GM03348 (cell line): ENCODE results near the gene CNDP1.
"Not testable (repeated sequence)": the region's sequence is repeated elsewhere in the genome, so short reads cannot be mapped to it uniquely, and the experiment has no call there.

ENCODE experiments used
- DNase-seq: peaks from one replicate; pipeline ENCODE4 v3.0.0; 2012; ENCODE audit warnings: low spot score

CNDP1 gene, protein sequence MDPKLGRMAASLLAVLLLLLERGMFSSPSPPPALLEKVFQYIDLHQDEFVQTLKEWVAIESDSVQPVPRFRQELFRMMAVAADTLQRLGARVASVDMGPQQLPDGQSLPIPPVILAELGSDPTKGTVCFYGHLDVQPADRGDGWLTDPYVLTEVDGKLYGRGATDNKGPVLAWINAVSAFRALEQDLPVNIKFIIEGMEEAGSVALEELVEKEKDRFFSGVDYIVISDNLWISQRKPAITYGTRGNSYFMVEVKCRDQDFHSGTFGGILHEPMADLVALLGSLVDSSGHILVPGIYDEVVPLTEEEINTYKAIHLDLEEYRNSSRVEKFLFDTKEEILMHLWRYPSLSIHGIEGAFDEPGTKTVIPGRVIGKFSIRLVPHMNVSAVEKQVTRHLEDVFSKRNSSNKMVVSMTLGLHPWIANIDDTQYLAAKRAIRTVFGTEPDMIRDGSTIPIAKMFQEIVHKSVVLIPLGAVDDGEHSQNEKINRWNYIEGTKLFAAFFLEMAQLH

DNA sequence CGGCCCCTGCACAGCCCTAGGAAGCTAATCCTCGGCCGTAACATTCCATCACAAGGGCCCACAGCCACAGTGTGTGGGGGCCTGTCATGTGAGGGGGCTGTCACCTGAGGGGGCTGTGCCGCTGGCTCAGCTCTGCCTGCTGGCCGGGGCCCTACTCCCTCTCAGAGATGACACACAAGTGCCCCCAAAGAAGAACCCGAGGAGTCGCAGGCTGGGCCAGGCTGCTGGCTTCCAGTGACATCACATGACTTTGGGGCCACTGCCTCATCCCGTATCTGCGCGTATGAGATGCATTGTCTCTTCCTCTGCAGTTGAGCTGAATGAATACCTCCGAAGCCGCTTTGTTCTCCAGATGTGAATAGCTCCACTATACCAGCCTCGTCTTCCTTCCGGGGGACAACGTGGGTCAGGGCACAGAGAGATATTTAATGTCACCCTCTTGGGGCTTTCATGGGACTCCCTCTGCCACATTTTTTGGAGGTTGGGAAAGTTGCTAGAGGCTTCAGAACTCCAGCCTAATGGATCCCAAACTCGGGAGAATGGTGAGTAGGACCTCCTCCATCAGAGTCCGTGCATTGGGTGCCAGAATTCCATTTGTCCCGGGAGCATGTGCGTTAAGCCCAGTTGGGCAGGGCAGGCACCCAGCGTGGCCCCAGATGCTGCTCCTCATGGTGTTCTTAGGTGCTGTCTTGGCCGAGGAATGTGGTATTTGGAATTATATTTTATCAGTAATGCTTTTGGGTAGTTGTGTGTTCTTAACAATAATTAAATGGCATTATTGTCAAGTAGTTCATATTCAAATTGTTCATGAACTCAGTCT is at the start of gene CNDP1:
Gene CNDP1 (plus strand): TSS at position 351 of the 820 bp plus-strand sequence. CDS start 168 bp downstream, at position 519.
- DNase-seq, result no peak

DNA sequence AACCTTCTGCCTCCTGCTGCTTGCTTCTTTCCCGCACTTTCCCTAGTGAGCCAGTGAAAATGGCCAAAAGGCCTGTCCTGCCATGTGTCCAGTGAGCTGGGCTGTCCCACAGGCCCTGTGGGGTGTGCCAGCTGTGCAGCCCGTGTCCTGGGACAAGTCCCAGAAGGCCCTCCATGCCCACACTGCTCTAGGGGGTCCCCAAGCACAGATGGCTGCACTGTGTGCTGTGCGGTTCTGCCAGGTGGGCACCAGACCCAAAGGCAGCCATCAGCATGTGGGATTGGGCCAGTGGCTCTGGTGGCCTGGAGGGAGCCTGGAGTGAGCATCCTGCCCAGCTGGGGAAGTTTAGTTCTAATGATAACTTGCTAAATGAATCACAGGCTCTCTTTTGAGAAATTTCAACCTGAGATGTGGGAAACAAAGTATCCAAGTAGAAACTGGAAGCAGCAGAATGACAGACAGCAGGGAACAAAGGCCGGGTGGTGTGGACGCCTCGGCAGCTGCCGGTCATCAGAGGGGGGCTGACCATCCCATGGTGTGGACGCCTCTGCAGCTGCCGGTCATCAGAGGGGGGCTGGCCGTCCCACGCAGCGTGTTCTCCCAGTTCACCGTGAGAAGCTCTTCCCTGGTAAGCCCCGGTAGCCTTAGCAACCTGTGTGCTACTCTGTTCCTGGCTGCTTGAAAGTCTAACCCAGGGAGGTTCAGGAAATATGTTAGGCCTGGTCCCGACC is 48.0 kb upstream of the CNDP1 start:
- no peak for DNase-seq

DNA sequence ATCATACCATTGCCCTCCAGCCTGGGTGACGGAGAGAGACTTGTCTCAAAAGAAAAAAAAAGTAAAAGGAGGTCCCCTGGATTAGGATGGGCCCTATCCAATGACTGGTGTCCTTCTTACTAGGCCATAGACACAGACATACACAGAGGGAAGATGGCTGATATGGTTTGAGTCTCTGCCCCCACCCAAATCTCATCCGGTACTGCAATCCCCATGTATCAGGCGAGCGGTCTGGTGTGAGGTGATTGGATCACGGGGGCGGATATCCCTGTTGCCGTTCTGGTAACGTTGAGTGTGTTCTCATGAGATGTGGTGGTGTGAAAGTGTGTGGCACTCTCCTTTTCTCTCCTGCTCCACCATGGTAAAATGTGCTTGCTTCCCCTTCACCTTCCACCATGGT is 45.9 kb upstream of the CNDP1 start:
- no peak for DNase-seq

DNA sequence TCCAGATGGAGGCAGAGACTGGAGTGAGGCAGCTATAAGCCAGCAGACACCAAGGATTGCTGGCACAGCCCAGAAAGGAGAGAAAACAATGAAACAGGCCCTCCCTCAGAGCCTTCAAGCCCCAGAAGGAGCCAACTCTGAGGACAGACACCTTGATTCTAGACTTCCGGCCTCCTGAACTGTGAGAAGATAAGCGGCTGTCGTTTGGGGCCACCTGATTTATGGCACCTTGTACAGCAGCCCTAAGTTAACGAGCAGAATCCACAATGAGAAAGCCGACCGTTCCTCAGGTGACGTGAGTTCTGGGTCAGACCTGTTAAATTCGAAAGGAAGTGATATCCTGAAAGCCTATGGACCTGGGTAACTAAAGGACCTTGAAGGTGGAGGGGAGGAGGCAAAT is 45.4 kb upstream of the CNDP1 start:
- DNase-seq, result no peak

DNA sequence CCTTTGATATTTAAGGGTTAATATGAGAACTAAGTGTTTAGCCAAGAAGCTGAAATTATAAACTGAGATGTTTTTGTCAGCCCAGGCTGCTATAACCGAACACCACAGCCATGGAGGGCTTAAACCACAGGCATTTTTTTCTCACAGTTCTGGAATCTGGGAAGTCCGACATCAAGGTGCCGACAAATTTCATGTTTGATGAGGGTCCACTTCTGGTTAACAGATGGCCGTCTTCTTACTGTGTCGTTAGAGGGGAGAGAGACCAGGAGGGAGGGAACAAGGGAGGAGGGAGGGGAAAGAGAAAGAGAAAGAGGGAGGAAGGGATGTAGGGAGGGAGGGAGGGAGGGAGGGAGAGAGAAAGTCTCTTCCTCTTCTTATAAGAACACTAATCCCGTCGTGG is 44.6 kb upstream of the CNDP1 start:
- DNase-seq, result peak; percentile 49

DNA sequence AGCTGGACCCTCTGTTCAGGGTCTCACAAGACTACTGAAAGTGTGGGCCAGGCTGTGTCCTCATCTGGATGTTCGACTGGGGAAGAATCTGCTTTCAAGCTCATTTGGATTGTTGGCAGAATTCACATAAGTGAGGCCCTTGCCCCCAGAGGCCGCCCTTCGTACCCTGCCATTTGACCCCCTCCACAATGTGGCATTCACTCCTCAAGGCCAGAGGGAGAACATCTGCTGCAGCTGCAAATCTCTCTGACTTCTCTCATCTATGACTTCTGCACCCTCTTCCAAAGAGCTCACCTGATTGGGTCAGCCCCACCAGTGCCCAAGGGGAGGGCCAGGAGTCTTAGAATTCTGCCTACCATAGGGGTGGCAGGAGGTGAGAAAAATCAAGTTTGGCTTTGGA is 42.0 kb upstream of the CNDP1 start:
- no peak for DNase-seq

DNA sequence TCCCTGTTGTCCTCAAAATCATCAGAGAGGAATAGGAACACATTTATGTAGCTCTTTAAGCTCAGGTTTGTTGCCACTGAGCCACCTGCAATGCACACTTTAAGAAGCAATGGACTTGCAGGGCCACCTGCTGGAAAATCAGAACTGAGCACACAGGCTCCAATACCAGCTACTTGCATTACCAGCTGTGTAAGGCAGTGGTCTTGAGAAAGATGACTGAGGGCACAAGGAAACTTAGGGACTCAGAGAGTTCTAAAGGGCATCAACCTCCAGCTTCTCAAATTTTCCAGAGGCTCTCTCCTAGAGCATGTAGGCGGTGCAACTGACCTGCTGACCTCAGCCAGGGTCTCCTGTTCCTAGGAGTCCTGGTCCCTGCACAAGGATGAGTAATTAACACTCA is 40.6 kb upstream of the CNDP1 start:
- no peak for DNase-seq

DNA sequence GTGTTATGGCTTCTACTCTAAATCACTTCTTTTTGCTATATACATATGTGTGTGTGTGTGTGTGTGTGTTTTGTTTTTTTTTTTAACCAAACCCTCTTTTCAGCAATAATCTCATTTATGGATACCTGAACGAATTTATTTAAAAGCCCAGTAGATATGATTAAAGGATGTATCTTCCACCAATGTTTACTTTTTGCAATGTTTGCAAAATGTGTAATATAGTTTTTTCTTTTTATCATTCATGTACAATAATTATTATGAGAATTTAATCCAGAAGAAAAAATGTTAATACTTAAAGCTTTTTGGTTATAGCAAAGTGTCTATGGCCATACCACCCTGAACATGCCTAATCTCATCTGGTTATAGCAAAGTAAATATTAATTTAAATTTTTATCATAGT is 39.8 kb upstream of the CNDP1 start:
- no peak for DNase-seq

DNA sequence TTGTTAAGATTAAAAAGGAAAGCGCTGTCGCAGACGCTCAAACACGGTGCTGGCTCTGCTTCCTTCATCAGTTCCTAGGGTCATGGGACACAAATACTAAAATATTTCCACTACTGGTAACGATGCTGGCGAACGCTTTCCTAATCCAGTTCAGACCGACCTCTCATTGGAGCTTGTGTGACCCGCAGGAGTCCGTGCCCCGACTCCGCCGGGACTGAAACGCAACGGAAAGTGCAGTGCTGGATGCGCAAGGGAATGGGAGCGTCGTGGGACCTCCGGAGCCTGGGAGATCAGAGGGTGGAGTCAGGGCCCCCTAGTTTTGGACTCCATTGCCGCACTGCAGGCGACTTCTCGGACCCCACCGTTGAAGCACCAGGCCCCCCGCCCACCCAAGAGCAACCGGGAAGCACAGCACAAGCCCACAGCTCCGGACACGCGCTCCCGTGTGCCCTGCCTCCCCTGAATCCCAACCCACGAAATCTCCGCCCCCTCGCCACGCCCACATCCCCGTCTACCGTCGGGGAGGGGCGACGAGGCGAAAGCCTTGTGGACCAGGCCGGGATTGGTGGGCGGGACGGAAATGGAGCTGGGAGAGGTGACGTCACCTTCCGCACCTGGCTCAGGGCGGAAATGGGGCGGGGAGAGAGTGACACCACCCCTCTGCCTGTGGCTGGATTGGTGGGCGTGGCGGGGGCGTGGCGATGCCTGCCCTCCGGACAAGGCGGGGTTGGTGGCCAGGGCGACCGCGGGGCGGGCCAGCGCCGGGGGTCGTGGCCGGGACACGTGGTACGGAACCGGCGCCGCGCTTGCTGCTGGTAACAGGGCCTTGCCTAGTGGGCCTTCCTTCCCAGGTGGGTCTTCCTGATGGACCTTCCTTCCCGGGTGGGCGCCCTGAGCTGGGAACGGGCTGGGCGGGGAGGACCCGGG is 38.5 kb upstream of the CNDP1 start, which contains the start of gene CNDP2:
Gene CNDP2 (plus strand): TSS at position 783 of the 927 bp plus-strand sequence. CDS start 3,611 bp downstream, outside the sequence.
- DNase-seq, result peak; percentile 99

DNA sequence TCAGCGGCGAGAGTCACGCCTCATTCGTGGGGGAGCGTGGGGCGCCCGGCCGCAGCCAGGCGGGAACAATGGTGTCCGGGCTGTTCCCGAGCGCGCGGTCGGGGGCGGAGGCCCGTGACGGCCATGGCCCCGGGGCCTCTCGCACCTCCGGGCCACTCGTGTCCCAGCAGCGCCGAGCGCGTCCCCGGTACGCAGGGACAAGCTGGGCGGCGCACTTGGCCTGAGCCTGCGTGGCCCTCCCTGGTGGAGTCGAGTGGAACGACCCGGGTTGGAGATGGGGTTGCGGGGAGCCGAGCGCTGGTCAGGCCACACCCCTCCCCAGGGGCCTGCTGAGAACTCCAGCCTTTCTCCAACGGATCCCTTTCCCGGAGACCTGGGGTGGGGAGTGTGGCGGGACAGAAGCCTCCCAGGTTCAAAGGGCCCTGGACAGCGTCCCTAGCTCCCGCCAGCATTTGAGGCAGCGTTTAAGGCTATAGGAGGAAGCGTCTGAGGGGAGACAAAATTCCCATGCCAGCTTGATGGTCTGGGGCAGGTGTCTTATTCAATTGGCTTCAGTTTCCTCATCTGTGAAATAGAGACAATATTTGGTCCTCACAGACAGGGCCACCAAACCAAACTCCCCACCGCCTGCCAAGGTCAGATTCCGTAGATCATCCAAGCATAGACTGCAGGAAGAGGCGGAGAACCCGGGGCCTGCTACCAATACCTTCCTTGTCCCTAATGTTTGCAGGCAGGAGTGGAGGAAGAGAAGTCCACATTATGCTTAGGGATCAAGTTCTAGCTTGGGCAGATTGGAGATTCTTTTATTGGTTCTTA is 37.6 kb upstream of the CNDP1 start:
- peak; percentile 86 for DNase-seq

DNA sequence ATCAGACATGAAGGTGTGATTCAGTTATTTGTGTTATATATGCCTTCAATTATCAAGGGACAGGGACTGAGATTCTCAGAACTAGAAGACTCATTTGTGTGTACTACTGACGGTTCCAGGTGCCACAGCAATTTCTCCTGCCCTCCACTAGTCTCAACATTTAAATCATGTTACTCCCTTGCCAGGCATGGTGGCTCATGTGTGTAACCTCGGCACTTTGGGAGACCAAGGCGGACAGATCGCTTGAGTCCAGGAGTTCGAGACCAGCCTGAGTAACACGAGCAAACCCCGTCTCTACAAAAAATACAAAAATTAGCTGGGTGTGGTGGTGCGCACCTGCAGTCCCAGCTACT is 37.0 kb upstream of the CNDP1 start:
- no peak for DNase-seq

DNA sequence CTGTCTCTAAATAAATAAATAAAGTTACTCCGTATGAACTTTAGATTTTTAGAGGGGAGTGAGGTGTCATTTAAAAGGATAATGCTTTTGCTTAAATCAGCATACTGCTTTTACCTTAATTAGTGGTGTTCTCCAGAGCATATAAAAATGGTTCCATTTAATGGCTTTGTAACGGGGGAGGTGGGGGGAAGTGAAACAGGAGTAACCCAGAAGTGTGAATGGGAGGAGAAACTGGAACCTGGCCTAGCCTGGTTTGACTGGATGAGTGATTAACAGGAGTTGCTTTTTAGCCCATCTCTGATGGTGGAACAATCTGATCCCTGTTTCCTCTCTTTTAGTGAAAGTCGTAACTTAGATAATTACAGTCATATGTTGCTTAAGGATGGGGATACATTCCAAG is 36.5 kb upstream of the CNDP1 start:
- DNase-seq, result no peak

DNA sequence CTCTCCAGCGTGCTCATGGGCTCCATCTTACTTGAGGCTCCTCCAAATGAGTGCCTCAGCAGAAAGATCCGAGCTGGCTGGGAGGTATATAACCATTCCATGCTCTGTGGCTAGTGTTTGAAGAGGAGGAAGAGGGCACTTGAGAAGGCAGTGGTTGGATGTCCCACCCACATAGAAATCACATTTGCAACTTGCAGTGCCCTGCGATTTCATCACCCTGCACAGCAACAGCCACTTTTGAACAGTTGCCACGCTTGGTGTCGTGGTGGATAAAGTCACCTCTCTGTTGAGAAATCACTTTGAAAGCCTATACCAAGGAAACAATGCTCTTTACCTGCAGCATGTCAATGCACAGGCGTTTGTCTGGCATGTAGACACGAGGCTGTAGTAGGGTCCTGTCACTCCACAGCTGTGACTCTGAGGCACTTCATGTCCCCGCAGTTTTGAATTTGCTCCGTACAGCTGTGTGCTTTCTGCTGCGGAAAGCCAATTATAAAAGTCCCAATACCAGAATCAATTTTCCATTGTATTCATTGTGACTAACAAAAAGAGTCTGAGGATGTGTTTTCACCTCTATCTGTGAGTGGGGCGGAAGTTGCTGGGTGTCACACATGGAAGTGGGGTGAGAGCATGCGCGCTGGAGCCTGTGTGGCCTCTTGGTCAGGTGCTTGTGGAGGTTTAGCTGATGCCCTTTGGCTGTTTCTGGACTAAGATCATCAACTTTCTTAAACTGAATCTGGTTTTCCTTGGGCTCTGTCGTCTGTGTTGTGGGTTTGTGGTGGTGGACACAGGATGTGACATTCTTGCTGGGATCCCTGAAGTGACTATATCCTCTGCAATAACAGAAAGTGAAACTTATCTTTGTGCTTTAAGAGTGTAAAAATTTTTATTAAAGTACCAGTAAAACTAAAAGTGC is 35.3 kb upstream of the CNDP1 start:
- DNase-seq, result no peak

DNA sequence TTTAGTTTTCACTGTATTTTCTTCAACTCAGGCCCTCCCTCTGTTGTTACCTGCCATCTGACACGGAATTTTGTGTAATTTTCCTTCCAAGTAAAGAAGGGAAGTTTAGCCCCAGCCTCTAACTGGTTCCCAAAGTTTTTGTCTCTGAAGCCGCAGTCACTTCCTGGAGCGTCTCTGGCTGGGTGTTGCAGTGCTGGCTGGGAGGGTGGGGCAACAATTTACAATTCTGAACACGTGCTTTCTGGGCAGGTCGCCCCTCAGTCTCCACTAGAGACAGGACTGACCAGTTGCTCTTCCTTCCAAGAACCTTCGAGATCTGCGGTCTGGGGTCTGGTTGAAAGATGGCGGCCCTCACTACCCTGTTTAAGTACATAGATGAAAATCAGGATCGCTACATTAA is 34.7 kb upstream of the CNDP1 start:
- DNase-seq, result no peak

DNA sequence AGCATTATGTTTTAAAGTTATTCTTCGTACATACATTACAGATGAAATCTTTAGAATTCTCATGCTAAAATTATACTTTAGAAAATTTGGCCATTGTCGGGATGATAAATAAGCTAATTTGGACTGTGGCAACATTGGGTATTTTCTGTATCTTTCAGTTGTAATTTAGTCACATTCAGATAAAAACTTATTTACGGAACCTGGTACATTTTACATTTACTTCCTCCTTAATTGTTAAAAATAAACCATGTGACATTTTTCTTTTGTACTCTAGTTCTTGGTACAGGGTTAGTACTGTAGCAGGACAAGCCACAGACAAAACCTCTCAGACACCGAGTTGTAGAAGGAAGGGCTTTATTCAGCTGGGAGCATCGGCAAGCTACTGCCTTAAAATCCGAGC is 33.9 kb upstream of the CNDP1 start:
- no peak for DNase-seq

DNA sequence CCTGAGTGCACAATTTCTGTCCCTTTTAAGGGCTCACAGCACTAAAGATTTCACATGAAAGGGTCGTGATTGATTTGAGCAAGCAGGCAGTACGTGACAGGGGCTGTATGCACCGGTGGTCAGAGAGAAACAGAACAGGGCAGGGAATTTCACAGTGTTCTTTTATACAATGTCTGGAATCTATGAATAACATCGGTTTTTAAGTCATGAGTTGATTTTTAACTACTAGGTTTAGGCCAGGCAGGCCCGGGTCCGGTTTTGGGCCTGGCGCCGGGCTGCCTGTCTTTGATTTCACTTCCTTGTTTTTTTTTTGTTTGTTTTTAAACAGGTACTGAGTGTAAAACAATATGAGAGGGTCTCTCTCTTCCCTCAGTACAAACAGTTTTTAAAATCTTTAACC is 33.5 kb upstream of the CNDP1 start:
- not testable (repeated sequence) for DNase-seq

DNA sequence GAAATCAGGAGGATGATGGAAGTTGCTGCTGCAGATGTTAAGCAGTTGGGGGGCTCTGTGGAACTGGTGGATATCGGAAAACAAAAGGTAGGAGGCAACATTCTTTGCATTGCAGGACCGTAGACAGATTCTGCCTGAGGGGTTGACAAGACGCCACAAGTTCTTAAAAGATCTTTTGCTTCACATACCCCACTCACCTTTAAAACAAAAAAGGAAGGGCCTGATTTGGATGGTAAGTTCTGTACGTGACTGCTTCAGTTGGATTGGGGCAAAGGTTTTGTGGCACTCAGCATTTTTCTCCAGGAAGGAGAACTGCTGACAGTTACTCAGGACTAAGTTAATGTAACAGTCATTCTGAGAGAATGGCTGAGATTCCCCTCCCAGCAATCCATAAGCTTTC is 32.9 kb upstream of the CNDP1 start:
- DNase-seq, result no peak

DNA sequence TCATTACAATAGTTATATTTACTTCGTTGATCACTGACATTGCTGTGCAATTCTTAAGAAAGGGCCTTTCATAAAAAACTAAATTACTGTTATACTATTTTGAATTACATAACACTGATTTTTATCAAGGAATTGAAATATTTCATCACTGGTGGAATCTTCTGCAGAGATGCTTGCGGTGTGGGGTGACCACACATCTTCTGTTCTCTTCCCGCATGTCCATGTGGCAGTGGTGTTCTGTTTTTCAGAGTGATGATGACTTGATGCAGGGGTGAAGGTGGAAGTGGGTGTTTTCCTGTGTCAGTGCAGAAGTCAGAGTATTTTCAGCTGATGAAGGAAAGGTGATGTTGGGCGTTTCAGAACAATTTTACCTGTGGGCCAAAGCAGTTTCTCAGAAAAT is 31.2 kb upstream of the CNDP1 start:
- no peak for DNase-seq

DNA sequence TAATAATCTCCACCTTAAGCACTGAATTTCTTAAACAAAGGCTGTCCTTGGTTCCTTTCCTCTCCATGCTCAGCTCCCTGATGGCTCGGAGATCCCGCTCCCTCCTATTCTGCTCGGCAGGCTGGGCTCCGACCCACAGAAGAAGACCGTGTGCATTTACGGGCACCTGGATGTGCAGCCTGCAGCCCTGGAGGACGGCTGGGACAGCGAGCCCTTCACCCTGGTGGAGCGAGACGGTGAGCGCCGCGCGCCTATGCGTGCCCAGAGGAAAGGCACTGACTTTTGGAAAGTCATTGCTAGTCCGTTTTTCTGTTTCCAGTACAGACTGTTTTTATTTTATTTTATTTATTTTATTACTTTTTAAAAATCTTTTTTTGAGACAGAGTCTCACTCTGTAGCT is 28.5 kb upstream of the CNDP1 start:
- no peak for DNase-seq
